Bone marrow (tissue), 2 donors: Measurements from ENCODE around the gene SPSB1.

Source experiments
- DNase-seq, 2 donors: peaks; one replicate each; lab custom pipeline; 2025; lab: John Stamatoyannopoulos, UW

The SPSB1 gene

GRCh38 chr1:9279172-9279840 is 13.4 kb upstream of the SPSB1 start:
- no peak for DNase-seq

- DNase-seq, result peak in 1 of 2 donors; percentile 15
Measured at GRCh38 chr1:9280015-9280860, 12.5 kb upstream of the SPSB1 start.

GRCh38 chr1:9281071-9281827 is 11.4 kb upstream of the SPSB1 start:
- no peak for DNase-seq

GRCh38 chr1:9281908-9282695 is 10.6 kb upstream of the SPSB1 start:
- DNase-seq, result no peak

GRCh38 chr1:9282696-9282955 is 10.1 kb upstream of the SPSB1 start:
- DNase-seq, result no peak

GRCh38 chr1:9284061-9284460 is 8.6 kb upstream of the SPSB1 start:
- DNase-seq, result no peak

GRCh38 chr1:9286556-9286955 is 6.1 kb upstream of the SPSB1 start:
- no peak for DNase-seq

GRCh38 chr1:9289090-9289534 is 3.6 kb upstream of the SPSB1 start:
- peak; percentile 35 to 38 for DNase-seq

- DNase-seq, result peak in 1 of 2 donors; percentile 38
Measured at GRCh38 chr1:9289711-9290485, 2.8 kb upstream of the SPSB1 start.

GRCh38 chr1:9291914-9292360 is 757 bp upstream of the SPSB1 start:
- DNase-seq, result no peak

GRCh38 chr1:9293241-9293532 is 493 bp downstream of the SPSB1 start:
- no peak for DNase-seq

GRCh38 chr1:9293533-9294404 is 1.1 kb downstream of the SPSB1 start:
- no peak for DNase-seq

GRCh38 chr1:9294405-9294773 is 1.7 kb downstream of the SPSB1 start:
- peak in 1 of 2 donors; percentile 10 for DNase-seq

- no peak for DNase-seq
Measured at GRCh38 chr1:9294910-9295636, 2.4 kb downstream of the SPSB1 start.

GRCh38 chr1:9295884-9296283 is 3.2 kb downstream of the SPSB1 start:
- no peak for DNase-seq

GRCh38 chr1:9296850-9297249 is 4.2 kb downstream of the SPSB1 start:
- no peak for DNase-seq

- DNase-seq, result no peak
Measured at GRCh38 chr1:9297831-9298230, 5.1 kb downstream of the SPSB1 start.

GRCh38 chr1:9298282-9298681 is 5.6 kb downstream of the SPSB1 start:
- DNase-seq, result no peak
